Neural progenitor cell (in vitro differentiated cells): Measurements from ENCODE around the gene ATP6V0D1.
"Not testable (repeated sequence)": the region's sequence is repeated elsewhere in the genome, so short reads cannot be mapped to it uniquely, and the experiment has no call there.

ENCODE experiments used
- EZH2phosphoT487 ChIP-seq: fragments of 200-600 bp; sonication (generic); IDR thresholded peaks from 2 replicates; pipeline ENCODE4 v1.6.1; 2017; ENCODE audit warnings: antibody characterized with exemption
- TF ChIP-seq, protein P1 (sequence below): fragments of 200-600 bp; sonication (generic); IDR thresholded peaks from 2 replicates; pipeline ENCODE4 v1.5.1; 2017; ENCODE audit warnings: antibody characterized with exemption, mild to moderate bottlenecking

DNA sequence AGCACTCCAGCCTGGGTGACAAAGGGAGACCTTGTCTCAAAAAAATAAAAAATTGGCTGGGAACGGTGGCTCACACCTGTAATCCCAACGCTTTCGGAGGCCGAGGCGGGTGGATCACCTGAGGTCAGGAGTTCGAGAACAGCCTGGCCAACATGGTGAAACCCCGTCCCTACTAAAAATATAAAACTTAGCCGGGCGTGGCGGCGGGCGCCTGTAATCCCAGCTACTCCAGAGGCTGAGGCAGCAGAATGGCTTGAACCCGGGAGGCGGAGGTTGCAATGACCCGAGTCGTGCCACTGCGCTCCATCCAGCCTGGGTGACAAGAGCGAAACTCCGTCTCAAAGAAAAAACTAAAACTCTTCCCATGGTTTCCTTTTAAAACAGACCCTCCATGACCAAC is 65.5 kb downstream of the ATP6V0D1 start:
- TF ChIP-seq, protein P1, sequence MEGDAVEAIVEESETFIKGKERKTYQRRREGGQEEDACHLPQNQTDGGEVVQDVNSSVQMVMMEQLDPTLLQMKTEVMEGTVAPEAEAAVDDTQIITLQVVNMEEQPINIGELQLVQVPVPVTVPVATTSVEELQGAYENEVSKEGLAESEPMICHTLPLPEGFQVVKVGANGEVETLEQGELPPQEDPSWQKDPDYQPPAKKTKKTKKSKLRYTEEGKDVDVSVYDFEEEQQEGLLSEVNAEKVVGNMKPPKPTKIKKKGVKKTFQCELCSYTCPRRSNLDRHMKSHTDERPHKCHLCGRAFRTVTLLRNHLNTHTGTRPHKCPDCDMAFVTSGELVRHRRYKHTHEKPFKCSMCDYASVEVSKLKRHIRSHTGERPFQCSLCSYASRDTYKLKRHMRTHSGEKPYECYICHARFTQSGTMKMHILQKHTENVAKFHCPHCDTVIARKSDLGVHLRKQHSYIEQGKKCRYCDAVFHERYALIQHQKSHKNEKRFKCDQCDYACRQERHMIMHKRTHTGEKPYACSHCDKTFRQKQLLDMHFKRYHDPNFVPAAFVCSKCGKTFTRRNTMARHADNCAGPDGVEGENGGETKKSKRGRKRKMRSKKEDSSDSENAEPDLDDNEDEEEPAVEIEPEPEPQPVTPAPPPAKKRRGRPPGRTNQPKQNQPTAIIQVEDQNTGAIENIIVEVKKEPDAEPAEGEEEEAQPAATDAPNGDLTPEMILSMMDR, result not testable (repeated sequence)
- TF ChIP-seq EZH2phosphoT487, result not testable (repeated sequence)
